A673 (cell line): ENCODE data around the gene TENM3. TPM values are rescaled to one million over a fixed set of nuclear protein-coding genes. Genes with fewer than 3 reads are reported as not detected.

Source experiments
- BruUV-seq: library from RNA; stranded (reverse); fragments of 400-500 nt; replicated peaks from 2 replicates; lab custom pipeline; 2021; lab: Mats Ljungman, UMichigan
- CTCF ChIA-PET: fragments of 300-600 bp; sonication (Branson Sonifier 250); formaldehyde crosslinking; loops from one replicate; lab custom pipeline; 2022; ENCODE audit warnings: antibody characterized with exemption; lab: Charles Lee
- POLR2A ChIA-PET: fragments of 300-600 bp; sonication (Branson Sonifier 250); formaldehyde crosslinking; loops from one replicate; lab custom pipeline; 2022; ENCODE audit warnings: antibody characterized with exemption; ENCODE audit not compliant: low non-redundant PET; lab: Charles Lee
- DNase-seq: peaks from one replicate; pipeline ENCODE4 v3.0.0-alpha.2; 2015; ENCODE audit warnings: low spot score
- H3K27ac ChIP-seq: fragments of 200-600 bp; sonication (generic); 2 replicates; pipeline ENCODE4 v1.5.1; 2016; ENCODE audit warnings: mixed run types, low read depth, mild to moderate bottlenecking, mixed read lengths, antibody characterized with exemption, low read length; ENCODE audit not compliant: poor library complexity, severe bottlenecking
- H3K27me3 ChIP-seq: fragments of 200-600 bp; sonication (generic); replicated peaks from 2 replicates; pipeline ENCODE4 v1.6.1; 2017; ENCODE audit warnings: mixed run types, low read depth, mild to moderate bottlenecking, mixed read lengths, antibody characterized with exemption, low read length; ENCODE audit not compliant: insufficient read depth, poor library complexity
- H3K36me3 ChIP-seq: fragments of 200-600 bp; sonication (generic); 2 replicates; pipeline ENCODE4 v1.6.1; 2016; ENCODE audit warnings: mixed run types, mild to moderate bottlenecking, mixed read lengths, antibody characterized with exemption, low read length; ENCODE audit not compliant: insufficient read depth, poor library complexity, severe bottlenecking
- H3K4me1 ChIP-seq: fragments of 200-600 bp; sonication (generic); 2 replicates; pipeline ENCODE4 v1.6.1; 2017; ENCODE audit warnings: mixed run types, mild to moderate bottlenecking, mixed read lengths, antibody characterized with exemption, low read length; ENCODE audit not compliant: insufficient read depth, poor library complexity, severe bottlenecking
- H3K4me3 ChIP-seq: fragments of 200-600 bp; sonication (generic); 2 replicates; pipeline ENCODE4 v1.5.1; 2016; ENCODE audit warnings: low read depth, mixed run types, mild to moderate bottlenecking, mixed read lengths, low read length; ENCODE audit not compliant: poor library complexity, severe bottlenecking
- H3K9me3 ChIP-seq: fragments of 200-600 bp; sonication (generic); 2 replicates; pipeline ENCODE4 v1.6.1; 2016; ENCODE audit warnings: mixed run types, low read depth, mild to moderate bottlenecking, mixed read lengths, antibody characterized with exemption, low read length; ENCODE audit not compliant: poor library complexity, severe bottlenecking
- CTCF ChIP-seq: fragments of 300-800, 200-600 bp; sonication (generic); conservative IDR thresholded peaks from 2 replicates; pipeline ENCODE4 v1.5.1; 2017; ENCODE audit warnings: low read depth, mild to moderate bottlenecking, antibody characterized with exemption, low read length, moderate library complexity, mixed read lengths
- EZH2 ChIP-seq: fragments of 200-600 bp; sonication (generic); IDR thresholded peaks from 2 replicates; pipeline ENCODE4 v1.6.1; 2017; ENCODE audit warnings: borderline replicate concordance, low read depth, mild to moderate bottlenecking, mixed read lengths, antibody characterized with exemption, low read length; ENCODE audit not compliant: poor library complexity, severe bottlenecking
- intact Hi-C: fragments of 100-400 bp; cut with micrococcal nuclease; formaldehyde crosslinking; loops from one replicate; pipeline ENCODE4 v1.10.0; 2022; ENCODE audit not compliant: unreplicated experiment
- total RNA-seq: library from RNA; stranded (reverse); gene quantifications from 2 replicates; pipeline ENCODE4 v1.2.3, GENCODE V29; 2021

TENM3 gene
- total RNA-seq, 1 experiment from 2014 or later: 26.4 TPM

DNA sequence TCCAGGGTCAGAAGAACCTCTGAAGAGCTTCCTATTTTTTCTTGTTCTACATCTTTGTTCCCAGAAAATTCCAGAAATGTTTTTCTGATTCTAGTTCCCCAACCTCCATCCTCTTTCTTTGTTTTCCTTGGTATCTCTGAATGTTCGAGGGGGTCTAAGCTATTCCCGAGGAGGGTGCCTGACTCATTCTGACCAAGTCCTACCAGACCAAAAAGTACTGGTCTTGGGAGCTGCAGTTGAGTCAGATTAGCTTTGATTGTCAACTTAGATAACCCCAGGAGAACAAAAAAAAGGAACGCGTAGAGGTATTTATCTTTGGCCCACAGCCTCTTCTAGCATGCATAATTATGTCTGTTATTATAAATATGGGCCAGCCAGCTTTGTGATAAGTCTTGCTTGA, 12.1 kb upstream of the TENM3 start:
- Histone ChIP-seq H3K4me3 (no peak overlapping the region), H3K4me1 (no peaks in the 10 kb centered on the region), H3K27ac (no peak overlapping the region), H3K9me3 (no peaks in the 10 kb centered on the region), H3K27me3 (no peaks in the 10 kb centered on the region), H3K36me3 (no peaks in the 10 kb centered on the region)
- ChIA-PET POLR2A (no interaction called here), CTCF (no interaction called here)
- TF ChIP-seq EZH2: no peak
- TF ChIP-seq CTCF: no peak
- BruUV-seq: no TSS peak
- no peak for DNase-seq
- intact Hi-C loops: no loop called here

DNA sequence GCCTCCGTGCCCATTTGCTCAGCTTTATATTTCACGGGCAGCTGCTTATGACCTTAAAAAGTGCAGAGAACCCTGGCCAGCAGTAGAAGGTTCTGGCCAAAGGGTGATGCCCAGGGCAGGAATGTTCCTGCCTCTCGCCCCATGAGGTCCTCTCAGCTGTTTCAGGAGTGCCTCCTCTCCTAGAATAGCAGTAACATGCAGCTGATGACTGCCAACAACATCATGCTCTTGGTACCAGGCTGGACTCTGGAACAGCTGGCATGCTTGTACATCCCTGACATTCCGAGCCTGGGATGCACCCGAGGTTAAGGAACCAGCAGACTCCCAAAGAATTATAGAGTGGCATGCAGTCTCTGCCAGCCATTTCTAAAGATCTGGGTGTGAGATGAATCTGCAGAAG, 11.7 kb upstream of the TENM3 start:
- TF ChIP-seq EZH2: no peak
- no peak for TF ChIP-seq CTCF
- BruUV-seq: no TSS peak
- Histone ChIP-seq H3K27ac (no peak overlapping the region), H3K36me3 (no peaks in the 10 kb centered on the region), H3K9me3 (no peaks in the 10 kb centered on the region), H3K4me1 (no peaks in the 10 kb centered on the region), H3K4me3 (no peak overlapping the region), H3K27me3 (no peaks in the 10 kb centered on the region)
- POLR2A ChIA-PET: no interaction called here
- DNase-seq: no peak
- CTCF ChIA-PET: no interaction called here
- intact Hi-C loops: no loop called here

DNA sequence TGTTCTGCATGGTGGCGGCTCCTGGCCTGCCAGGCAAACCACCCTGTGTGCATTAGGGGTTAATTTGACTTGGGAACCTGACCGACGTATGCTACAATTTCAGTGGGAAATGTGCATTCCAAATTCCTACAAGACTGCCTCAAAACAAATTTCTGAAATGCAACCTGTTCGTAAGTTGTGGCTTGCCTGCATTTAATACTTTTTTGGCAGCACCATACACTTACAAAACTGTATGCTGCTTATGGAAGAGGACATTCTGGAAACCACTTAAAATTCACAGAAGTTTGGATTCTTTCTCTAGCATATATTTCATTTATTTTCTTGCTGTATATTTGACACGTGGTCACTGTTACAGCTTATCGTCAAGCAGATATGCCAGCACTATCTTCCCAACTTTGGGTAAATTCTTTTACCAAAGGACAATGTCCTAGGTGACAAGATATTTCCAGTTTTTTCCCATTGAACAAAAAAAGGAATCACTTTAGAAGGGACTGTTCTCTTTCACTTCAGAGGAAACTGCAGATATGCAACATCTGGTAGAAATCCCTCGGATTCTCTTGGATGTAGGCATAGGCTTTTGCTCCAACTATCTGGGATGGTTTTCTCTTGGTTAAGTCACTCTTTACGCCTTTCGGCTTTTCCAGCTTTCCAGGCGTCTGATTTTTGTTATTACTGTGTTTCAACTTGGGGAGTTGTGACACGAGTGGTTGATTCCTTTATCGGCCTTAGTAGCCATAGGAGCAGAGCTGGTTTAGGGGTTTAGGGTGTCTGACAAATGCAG, 9.7 kb upstream of the TENM3 start:
- DNase-seq: no peak
- no TSS peak for BruUV-seq
- Histone ChIP-seq H3K4me1 (no peaks in the 10 kb centered on the region), H3K9me3 (no peaks in the 10 kb centered on the region), H3K27me3 (no peaks in the 10 kb centered on the region), H3K27ac (no peak overlapping the region), H3K4me3 (no peak overlapping the region), H3K36me3 (no peaks in the 10 kb centered on the region)
- ChIA-PET POLR2A (no interaction called here), CTCF (no interaction called here)
- no peak for TF ChIP-seq CTCF
- intact Hi-C loops: no loop called here
